ENCODE results near the gene OLFM3.

Gene OLFM3

DNA sequence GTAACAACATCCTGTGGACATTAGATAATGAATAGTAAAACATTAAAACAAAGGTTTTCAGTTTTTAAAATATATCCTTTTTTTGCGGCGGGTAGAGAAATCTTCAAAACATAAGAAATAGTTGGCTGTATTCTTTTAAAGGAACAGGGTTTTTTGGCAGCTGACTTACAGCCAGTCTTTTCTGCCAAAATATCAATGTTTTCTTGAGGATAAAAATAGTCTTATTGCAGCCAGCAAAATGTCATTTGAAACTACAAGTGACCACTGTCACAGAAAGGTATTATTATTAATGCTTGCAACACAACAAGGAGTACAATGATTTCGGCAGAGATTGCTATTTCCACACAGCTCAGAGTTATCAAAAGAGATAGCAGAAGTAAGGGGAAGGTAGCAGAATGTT, 21.4 kb downstream of the OLFM3 start:
- H3K4me3 ChIP-seq (replicated peaks in 1 of 2; ENCODE audit: low read depth in 2 of 2, low read length in 2 of 2) = no peak overlapping the region
- no peak for DNase-seq (ENCODE audit: low read depth in 2 of 2)
- TF ChIP-seq CTCF (IDR thresholded peaks at IDR 0.05; ENCODE audit: low read depth, low read length) = no peak

DNA sequence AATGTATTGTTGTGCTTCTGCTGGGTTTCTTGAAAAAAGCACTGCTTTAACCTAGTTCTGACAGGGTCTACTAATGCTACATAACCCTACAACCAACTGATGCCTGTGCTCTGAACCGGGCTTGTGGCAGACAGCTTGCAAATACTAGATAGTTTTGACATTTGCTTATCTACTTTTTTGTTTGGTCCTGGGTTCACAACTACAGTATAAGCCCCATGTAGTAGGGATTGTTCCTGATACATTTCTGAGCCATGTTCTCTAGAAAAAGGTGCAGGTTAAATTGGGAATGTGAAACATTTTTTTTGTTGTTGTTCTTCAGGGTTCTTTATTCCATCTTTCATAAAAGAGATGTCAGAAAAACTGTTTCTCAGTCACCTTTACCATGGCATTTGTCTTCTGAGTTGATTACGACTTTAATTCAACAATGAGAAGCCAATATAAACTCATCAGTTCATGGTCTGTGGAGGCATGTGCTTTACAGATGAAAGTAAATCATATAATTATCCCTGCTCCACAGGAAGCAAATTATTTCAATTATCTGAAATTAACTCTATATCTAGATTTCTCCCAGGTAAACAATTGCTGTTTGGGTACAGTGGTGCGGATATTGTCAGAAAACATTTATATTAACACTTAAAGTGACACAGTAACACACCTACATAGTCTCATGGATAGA, 22.0 kb downstream of the OLFM3 start:
- H3K4me3 ChIP-seq (replicated peaks in 1 of 2; ENCODE audit: low read depth in 2 of 2, low read length in 2 of 2) = no peak overlapping the region
- DNase-seq (ENCODE audit: low read depth in 2 of 2) = no peak
- TF ChIP-seq CTCF (IDR thresholded peaks at IDR 0.05; ENCODE audit: low read depth, low read length) = no peak

DNA sequence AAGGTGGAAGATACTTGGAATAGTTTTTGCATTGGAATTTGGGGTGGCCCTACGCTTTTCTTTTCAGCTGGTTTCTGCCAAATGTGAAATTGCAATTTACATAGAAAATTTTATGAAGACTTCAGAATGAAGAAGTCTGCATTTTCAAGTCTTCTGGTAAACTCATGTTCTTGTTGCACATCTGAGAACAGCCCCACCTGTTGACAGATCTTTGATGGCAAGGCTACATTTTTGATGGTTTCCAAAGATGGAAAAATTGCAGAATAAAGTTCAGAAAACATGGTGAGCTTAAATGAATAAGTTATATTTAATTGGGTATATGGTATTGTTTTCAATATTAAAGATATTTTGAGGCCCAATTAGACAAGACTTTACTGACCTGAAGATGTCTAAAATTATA, 25.4 kb downstream of the OLFM3 start:
- H3K4me3 ChIP-seq (replicated peaks in 1 of 2; ENCODE audit: low read depth in 2 of 2, low read length in 2 of 2) = no peak overlapping the region
- TF ChIP-seq CTCF (IDR thresholded peaks at IDR 0.05; ENCODE audit: low read depth, low read length) = no peak
- DNase-seq (ENCODE audit: low read depth in 2 of 2) = peak; percentile 0 to 10

GRCh38 chr1:101967871-101968270, 28.9 kb downstream of the OLFM3 start:
- TF ChIP-seq CTCF (IDR thresholded peaks at IDR 0.05; ENCODE audit: low read depth, low read length) = no peak
- no peak overlapping the region for H3K4me3 ChIP-seq (replicated peaks in 1 of 2; ENCODE audit: low read depth in 2 of 2, low read length in 2 of 2)
- no peak for DNase-seq (ENCODE audit: low read depth in 2 of 2)

- DNase-seq (ENCODE audit: low read depth in 2 of 2) = no peak
- no peak for TF ChIP-seq CTCF (IDR thresholded peaks at IDR 0.05; ENCODE audit: low read depth, low read length)
- H3K4me3 ChIP-seq (replicated peaks in 1 of 2; ENCODE audit: low read depth in 2 of 2, low read length in 2 of 2) = no peak overlapping the region
These were observed 31.4 kb downstream of the OLFM3 start for GRCh38 chr1:101965341-101965740.

GRCh38 chr1:101964708-101965107, 32.0 kb downstream of the OLFM3 start:
- no peak overlapping the region for H3K4me3 ChIP-seq (replicated peaks in 1 of 2; ENCODE audit: low read depth in 2 of 2, low read length in 2 of 2)
- no peak for DNase-seq (ENCODE audit: low read depth in 2 of 2)
- TF ChIP-seq CTCF (IDR thresholded peaks at IDR 0.05; ENCODE audit: low read depth, low read length) = no peak

DNA sequence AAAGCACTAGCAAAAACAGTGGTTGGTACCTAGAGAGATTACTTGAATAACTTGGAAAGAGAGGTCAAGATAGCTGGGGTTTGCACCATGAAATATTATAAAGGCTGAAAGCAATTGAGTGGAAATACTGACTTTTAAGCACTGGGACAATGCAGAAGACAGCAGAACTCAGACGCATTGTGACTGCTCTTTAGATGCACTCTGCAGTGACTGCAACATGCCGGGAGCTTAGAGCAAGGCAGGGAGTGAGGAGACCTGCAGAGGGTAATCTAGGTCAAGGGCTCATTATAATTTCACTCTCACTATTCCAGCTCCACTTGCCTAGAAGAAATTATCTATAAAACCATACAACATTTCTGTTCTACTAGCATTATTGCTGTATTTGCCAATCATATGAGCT, 36.6 kb downstream of the OLFM3 start:
- TF ChIP-seq CTCF (IDR thresholded peaks at IDR 0.05; ENCODE audit: low read depth, low read length) = no peak
- no peak for DNase-seq (ENCODE audit: low read depth in 2 of 2)
- H3K4me3 ChIP-seq (replicated peaks in 1 of 2; ENCODE audit: low read depth in 2 of 2, low read length in 2 of 2) = no peak overlapping the region
